HCT116 (cell line): ENCODE data around the gene CD302.

Experiments used
- EZH2 ChIP-seq: fragments of 200-600 bp; sonication (generic); IDR thresholded peaks from 2 replicates; pipeline ENCODE4 v1.6.1; 2017; ENCODE audit warnings: antibody characterized with exemption, mixed run types
- POLR2A ChIP-seq: IDR thresholded peaks from 2 replicates; pipeline ENCODE4 v1.7.0; 2011; ENCODE audit warnings: borderline replicate concordance; ENCODE audit not compliant: insufficient read depth, insufficient read length; ENCODE audit errors: extremely low read depth
- POLR2AphosphoS5 ChIP-seq: IDR thresholded peaks from 2 replicates; pipeline ENCODE4 v1.6.1; 2011; ENCODE audit warnings: mild to moderate bottlenecking, low read depth, low read length, moderate library complexity

DNA sequence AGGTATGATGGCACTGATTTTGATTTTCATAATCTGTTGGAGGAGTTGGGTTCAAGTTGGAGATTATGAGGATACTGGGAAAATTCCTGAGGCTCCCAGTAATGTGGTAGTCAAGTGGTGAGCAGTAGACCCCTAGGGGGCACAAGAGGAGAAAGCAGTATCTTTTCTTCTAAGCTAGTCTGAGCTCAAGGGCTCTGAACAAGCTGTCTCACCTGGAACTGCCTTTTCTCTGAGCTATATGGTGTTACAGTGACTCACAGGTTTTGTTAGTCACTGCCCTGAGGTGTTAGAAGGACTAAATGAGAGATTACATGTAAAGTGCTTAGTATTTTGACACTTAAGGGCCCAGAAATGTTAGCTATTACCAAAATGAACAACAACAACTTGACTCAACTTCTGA, 42.2 kb downstream of the CD302 start:
- TF ChIP-seq EZH2 = no peak
- no peak for TF ChIP-seq POLR2AphosphoS5
- no peak for TF ChIP-seq POLR2A
